Renal pelvis (tissue), 4 donors: ENCODE measurements around the gene LARP1B. TPM values are rescaled to one million over a fixed set of nuclear protein-coding genes. Genes with fewer than 3 reads are reported as not detected.
A peak's percentile ranks its signal among the peaks of the same experiment; 100 is the strongest.
"Not testable (repeated sequence)": the region's sequence is repeated elsewhere in the genome, so short reads cannot be mapped to it uniquely, and the experiment has no call there.

Experiments used
- DNase-seq: peaks from one replicate; pipeline ENCODE4 v3.0.0-alpha.2; 2013
- polyA plus RNA-seq, 3 donors: library from polyadenylated mRNA; unstranded; fragments of 120-200 nt; gene quantifications; one replicate each; pipeline ENCODE4 v1.2.1, GENCODE V29; 2013; ENCODE audit not compliant: insufficient read length in 3 of 3

The LARP1B gene
- polyA plus RNA-seq, 3 donors: 20.4 to 24.9 (median 22.9) TPM

GRCh38 chr4:128220286-128221235 is 159.4 kb downstream of the LARP1B start:
- DNase-seq: no peak

GRCh38 chr4:128221586-128221985 is 160.5 kb downstream of the LARP1B start:
- no peak for DNase-seq

- DNase-seq: no peak
Observed at GRCh38 chr4:128225148-128225547, 164.0 kb downstream of the LARP1B start.

GRCh38 chr4:128227991-128228571 is 167.0 kb downstream of the LARP1B start:
- no peak for DNase-seq

- DNase-seq: peak; percentile 36
Observed at GRCh38 chr4:128228845-128229795, 168.0 kb downstream of the LARP1B start.

- DNase-seq: no peak
Observed at GRCh38 chr4:128232719-128233118, 171.6 kb downstream of the LARP1B start.

GRCh38 chr4:128234836-128235235 is 173.7 kb downstream of the LARP1B start:
- no peak for DNase-seq

- DNase-seq: no peak
Observed at GRCh38 chr4:128241019-128241418, 179.9 kb downstream of the LARP1B start.

GRCh38 chr4:128241425-128241913 is 180.4 kb downstream of the LARP1B start:
- DNase-seq: no peak

GRCh38 chr4:128241981-128242380 is 180.9 kb downstream of the LARP1B start:
- DNase-seq: no peak

- DNase-seq: no peak
Observed at GRCh38 chr4:128242601-128243000, 181.5 kb downstream of the LARP1B start.

GRCh38 chr4:128244379-128244778 is 183.3 kb downstream of the LARP1B start:
- DNase-seq: no peak

GRCh38 chr4:128245391-128245790 is 184.3 kb downstream of the LARP1B start:
- not testable (repeated sequence) for DNase-seq

- no peak for DNase-seq
Observed at GRCh38 chr4:128247906-128248305, 186.8 kb downstream of the LARP1B start.

- no peak for DNase-seq
Observed at GRCh38 chr4:128249787-128250668, 188.9 kb downstream of the LARP1B start.

- no peak for DNase-seq
Observed at GRCh38 chr4:128255906-128256305, 194.8 kb downstream of the LARP1B start.

GRCh38 chr4:128256539-128256938 is 195.4 kb downstream of the LARP1B start:
- DNase-seq: no peak

GRCh38 chr4:128258166-128258565 is 197.1 kb downstream of the LARP1B start:
- DNase-seq: not testable (repeated sequence)

- not testable (repeated sequence) for DNase-seq
Observed at GRCh38 chr4:128259889-128260288, 198.8 kb downstream of the LARP1B start.
